ENCODE data around the gene CIDEA.

CIDEA gene

GRCh38 chr18:12276736-12277554 lies 22.8 kb downstream of the CIDEA start:
- no peak for DNase-seq

GRCh38 chr18:12278215-12278671 lies 24.1 kb downstream of the CIDEA start:
- DNase-seq, result no peak

DNA sequence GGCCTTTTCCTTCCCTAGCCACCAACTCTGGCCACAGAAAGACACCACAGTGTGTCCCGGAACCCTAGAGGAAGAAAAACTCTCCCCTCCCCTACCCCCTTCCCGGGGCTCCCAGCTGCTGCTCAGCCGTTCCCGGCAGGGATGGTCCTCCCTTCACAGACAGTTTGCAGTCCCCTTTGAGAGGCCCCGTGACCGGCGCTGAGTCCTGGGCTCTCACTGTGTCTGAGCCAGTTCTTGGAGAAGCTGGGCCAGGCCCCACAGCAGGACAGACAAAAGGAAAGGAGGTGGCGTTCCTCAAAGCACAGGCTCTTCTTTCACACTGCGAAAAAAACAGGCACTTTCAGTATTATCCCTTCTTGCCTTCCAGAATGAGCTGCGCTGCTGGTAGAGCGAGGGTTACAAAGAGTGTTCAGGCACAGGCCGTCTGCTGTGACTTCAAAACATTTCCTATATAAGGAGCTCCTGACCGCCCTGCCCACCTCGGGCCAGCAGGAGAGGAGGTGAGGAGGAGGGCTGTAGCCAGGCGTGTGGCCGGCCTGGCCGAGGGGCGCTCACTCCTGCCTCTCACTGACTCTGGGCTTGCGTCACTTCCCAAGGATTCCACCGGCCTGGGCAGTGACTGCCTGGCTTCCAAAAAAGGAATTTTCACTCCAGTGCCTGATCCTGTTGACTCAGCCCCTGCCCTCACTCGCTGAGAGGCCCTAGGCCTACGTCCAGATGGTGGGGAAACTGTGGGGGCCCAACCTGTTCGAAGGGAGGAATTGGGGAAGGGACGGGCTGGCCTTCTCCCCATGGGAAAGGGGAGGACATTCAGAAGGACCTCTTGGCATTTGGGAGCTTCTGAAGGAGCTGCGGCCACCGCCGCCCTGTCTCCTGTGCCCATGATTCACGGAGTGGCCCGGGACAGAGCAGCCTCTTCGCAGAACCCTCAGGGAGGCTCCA lies 24.9 kb downstream of the CIDEA start:
- no peak for DNase-seq

DNA sequence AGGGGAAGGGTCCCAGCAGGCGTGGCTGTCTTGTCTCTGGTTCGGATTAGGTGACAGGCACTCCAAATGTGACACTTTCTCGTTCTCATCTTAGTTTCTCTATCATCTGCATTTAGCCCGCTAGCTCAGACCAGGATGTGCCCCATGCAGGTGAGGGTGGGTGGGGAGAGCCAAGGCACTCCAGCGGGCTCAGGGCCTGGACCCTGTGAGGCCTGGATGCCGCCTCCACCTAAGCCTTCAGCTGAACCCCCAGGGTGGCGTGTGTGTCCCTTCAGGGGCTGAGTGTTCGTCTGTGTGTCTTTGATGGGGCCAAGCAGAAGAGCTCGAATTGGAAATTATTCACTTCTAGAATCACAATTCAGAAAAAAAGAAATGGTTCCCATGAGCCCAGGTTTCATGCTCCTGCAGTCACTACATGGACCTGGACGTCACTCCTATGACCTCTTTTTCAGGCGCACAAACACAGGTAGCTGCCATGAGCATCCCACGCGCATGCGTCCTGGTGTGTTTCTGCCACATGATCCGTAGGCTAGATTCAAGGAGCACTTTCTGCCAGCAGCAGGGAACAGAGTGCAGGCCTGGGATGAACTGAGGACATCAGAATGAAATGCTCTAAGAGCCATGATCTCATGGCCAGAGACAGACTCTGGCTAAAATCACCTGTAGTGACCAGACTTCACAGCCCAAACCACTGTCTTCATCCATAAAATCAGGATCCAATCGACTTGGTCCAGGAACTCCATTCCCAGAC lies 25.8 kb downstream of the CIDEA start:
- DNase-seq, result no peak

- no peak for DNase-seq
Measured at GRCh38 chr18:12281861-12282260, 27.7 kb downstream of the CIDEA start.

DNA sequence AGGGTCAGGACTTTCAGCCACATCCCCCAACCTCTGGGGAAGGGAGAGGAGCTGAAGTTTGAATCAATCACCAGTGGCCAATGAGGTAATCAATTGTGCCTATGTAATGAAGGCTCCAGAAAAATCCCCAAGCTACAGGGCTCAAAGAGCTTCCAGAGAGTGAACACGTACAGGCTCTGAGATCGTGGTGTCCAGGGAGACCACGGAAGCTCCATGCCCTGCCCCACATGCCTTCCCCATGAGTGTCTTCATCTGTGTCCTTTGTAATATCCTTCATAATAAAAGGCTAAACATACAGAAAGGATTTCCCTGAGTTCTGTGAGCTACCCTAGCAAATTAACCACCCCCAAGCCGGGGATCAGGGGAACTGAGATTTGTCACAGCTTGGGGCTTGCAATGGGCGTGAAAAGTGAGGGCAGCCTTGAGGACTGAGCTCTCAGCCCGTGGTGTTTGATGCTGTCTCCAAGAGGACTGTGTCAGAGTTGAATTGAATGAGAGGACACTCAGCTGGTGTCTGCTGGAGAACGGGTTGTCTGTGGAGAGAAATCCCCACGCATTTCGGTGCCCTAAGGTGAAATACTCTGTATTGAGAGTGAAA lies 28.4 kb downstream of the CIDEA start:
- no peak for DNase-seq

- no peak for DNase-seq
Measured at GRCh38 chr18:12283256-12283655, 29.1 kb downstream of the CIDEA start.

DNA sequence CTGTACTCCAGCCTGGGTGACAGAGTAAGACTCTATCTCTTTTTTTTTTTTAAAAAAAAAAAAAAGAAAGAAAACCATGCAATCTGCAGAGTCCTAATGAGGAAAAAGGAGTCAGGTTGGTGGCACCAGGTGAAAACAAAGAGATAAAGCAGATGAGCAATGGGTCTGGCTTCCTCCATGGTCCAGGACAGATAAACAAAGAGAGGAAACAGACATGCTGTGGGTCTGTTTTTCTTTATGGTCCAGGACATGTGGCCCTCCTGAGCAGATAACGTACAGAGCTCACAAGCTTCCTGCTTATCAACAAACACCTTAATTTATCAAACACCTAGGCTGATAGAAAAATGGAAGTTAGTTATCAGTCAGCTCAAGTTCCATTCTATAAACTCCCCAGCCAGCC lies 29.5 kb downstream of the CIDEA start:
- no peak for DNase-seq

DNA sequence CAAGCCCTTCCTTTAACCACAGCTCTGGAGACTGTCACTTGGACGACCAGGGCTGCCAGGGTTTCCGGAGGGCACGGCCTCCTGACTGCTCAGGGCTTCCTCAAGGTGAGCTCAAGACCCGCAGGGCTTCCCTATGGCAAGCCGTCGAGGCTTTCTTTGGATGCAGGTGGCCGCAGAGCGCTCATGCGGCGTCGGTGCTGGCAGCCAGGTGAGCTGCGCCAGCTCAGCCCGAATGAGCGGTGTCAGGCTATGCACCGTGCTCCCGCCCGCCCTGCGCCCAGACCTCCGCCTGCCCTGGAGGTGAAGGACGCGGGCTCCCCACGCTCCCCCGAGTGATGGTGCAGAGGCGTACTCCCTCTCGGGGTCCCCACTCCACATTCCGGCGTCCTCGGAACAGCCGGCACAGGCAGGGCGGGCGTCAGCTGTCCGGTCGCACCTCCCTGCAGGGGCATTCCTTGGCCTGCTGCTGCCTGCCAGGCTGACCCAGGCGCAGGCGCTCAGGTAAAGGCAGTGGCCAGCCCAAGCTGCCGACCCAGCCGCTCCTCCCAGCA lies 33.0 kb downstream of the CIDEA start:
- no peak for DNase-seq

DNA sequence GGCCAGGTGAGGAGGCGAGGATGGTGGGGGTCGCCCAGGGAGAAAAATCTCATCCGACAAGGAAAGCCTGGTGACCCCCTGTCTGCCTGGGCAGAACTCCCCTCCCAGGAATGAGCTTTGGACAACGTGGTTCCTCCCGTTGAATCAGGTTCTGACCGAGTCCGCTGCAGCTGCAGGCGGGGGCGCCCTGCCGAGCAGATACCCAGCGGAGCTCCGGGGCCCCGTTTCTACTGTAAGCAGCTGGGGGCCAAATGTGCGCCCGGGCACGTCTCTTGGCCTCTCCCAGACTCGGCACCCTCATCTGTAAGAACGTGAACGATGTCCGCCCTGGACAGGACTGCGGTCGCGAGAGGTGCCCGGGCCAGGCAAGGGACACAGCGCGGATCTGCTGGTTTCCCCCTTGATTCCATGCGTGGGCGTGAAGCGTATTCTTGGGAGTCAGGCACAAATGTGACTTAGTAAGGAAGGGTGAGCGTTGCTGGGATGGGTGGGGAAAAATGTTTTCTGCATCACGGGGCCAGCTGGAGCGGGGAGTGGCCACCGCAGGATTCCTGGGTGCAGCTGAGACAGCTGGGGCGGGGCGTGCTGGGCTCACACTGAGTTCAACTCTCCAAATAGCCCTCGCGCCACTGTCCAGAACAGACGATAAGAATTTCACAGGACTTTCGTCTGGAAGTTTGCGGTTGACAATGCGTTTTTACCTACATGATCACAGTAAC lies 33.7 kb downstream of the CIDEA start:
- no peak for DNase-seq

DNA sequence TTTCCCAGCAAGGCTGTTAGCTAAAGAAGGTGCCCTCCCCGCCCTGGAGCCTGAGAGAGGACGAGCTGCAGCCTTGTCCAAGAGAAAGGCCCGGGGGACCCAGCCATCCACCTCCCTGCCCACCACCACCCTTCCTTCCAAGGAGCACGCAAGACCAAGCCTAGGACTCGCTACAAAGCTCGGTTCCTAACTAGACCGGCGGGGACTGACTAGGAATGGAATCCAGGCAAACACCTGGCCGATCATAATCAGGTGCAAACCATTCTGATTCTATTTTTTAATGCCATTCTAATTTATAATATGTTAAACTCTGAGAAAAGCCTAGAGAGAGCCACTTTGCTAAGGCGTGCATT lies 34.2 kb downstream of the CIDEA start:
- DNase-seq, result no peak

DNA sequence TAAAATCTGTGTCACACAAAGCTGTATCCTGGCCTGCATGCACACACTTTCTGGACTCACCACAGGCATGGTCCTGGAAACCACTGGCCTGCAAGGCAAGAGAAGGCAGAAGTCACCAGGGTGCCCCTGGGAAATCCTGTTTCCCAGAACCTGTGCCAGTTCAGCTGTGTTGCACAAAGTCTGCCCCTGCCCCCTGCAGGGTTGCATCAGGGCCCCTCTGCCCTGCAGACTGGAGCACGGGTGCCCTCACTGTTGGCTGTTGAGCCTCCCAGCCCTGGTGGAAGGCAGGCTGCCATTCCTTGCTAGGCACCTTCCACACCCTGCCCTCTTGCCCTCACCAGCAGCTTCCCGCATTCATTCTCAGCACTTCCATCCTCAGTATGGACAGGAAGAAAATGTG lies 35.9 kb downstream of the CIDEA start:
- no peak for DNase-seq

DNA sequence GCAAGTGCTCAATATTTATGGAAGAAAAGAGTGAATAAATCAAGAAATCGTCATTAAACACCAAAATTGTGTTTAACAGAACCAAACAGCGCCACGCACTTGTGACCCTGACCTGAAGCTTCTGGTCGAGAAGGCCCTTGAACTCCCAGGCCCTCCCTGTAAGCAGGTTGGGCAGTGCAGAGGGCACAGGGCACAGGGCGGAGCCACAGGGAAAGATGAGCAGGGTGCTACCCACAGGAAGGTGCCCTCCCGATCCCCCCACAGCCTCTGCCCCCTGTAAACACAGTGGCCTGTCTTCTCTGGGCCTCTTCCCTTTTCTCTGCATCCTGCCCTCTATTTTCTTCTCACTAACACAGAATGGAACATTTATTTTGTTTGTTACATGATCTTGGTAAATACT lies 37.0 kb downstream of the CIDEA start:
- DNase-seq, result no peak

- no peak for DNase-seq
Measured at GRCh38 chr18:12291690-12292089, 37.5 kb downstream of the CIDEA start.

- DNase-seq, result no peak
Measured at GRCh38 chr18:12293831-12294230, 39.7 kb downstream of the CIDEA start.

GRCh38 chr18:12295389-12296086 lies 41.4 kb downstream of the CIDEA start:
- DNase-seq, result no peak

DNA sequence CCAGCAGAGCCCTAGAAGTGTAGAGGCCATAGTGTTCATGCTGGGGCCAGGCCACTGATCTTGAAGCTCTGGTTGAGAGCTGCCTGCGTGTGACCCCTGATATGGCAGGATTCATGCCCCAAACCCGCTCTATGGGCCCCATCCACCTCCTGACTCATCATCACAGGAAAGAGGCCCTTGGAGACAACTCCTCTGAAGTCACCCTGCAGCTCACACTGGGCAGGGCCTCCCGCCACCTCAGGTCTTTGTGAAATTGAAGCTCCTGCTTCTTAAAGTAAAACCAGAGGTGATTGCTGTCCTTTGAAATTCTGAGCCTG lies 41.9 kb downstream of the CIDEA start:
- no peak for DNase-seq

DNA sequence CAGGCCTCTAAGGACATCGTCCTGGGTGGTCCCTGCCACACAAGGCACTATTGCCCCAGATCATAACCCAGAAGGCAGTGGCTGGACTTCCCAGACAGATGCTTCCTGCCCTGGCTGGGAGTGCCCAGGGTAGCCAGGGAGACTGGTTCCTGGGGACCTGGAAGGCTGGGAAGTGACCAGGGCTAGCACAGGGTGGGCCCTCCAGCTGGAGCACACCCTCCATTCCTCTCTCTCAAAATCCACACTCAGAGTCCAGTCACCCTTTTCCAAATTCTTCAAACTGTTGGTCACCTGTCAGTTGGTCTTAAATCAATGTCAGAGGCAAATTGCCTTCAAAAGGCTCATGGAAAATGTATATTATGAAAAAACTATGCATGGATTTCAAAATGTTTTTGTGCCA lies 42.3 kb downstream of the CIDEA start:
- no peak for DNase-seq

- DNase-seq, result no peak
Measured at GRCh38 chr18:12299862-12300261, 45.7 kb downstream of the CIDEA start.

DNA sequence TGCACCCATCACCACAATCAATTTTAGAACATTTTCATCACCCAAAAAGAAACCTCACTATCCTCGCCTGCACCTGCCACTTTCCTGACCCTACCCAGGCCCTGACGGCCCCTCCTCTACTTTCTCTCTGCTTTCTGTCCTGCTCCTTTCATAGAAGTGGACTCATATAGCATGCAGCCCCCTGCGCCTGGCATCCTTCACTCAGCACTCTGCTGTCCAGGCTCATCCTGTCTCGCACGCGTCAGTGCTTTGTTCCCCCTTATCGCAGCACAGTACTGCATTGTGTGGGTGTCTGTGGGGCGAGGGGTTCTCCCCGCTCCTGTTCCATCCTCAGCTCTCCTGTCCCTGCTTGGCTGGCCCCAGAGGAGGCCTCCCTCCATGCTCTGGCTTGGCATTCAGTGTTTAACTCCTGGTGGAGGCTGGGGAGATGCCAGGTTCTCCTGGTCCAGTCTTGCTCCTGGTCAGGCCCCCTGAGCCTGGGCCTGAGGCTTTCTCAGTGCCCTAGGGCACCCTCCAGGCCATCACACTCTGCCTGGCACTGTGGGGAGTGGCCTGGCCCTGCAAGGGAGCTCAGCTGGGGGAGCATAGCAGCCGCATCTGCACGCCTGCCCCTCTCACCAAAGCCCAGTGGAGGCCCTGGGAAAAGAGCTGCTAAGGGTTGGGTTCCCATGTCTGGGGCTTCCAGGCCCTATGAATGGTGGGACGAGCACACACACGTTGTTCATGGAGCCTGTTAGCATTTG lies 47.3 kb downstream of the CIDEA start:
- no peak for DNase-seq
